ENCODE results near the gene MYO1D.

- TF ChIP-seq CTCF (IDR thresholded peaks at IDR 0.05) (no peak), POLR2A (IDR thresholded peaks at IDR 0.05) (no peak)
Measured at GRCh38 chr17:32584792-32585191, 292.1 kb downstream of the MYO1D start.

Data from adrenal gland (tissue), 5 donors.